Nephron (organoid): ENCODE data around the gene ASTN2.

Experiments used
- H3K27ac Mint-ChIP-seq, 3 experiments: 2 replicates each; pipeline ENCODE4 v1.8.0; 2020; ENCODE audit warnings: mixed read lengths in 3 of 3, mild to moderate bottlenecking in 2 of 3, moderate library complexity in 1 of 3
- H3K27me3 Mint-ChIP-seq: 2 replicates; pipeline ENCODE4 v1.8.0; 2021; ENCODE audit warnings: low read depth, mild to moderate bottlenecking, moderate library complexity, mixed read lengths
- H3K36me3 Mint-ChIP-seq: 2 replicates; pipeline ENCODE4 v1.8.0; 2020; ENCODE audit warnings: low read depth, mixed read lengths
- H3K4me1 Mint-ChIP-seq: 2 replicates; pipeline ENCODE4 v1.8.0; 2020; ENCODE audit warnings: mixed read lengths
- H3K4me3 Mint-ChIP-seq, 3 experiments: 2 replicates each; pipeline ENCODE4 v1.8.0; 2020; ENCODE audit warnings: mild to moderate bottlenecking in 3 of 3, mixed read lengths in 3 of 3, moderate library complexity in 2 of 3
- H3K9me3 Mint-ChIP-seq: 2 replicates; pipeline ENCODE4 v1.8.0; 2020; ENCODE audit warnings: mixed read lengths
- CTCF ChIP-seq, 3 experiments: fragments of 200-600 bp; sonication (generic); IDR thresholded peaks; one replicate each; pipeline ENCODE4 v1.5.0; 2021; ENCODE audit warnings: antibody characterized with exemption in 3 of 3; ENCODE audit not compliant: unreplicated experiment in 3 of 3

Gene ASTN2

GRCh38 chr9:117211280-117211679 lies 203.6 kb downstream of the ASTN2 start:
- TF ChIP-seq CTCF (IDR thresholded peaks at IDR 0.05; ENCODE audit: unreplicated experiment in 3 of 3), result no peak
- Mint-ChIP-seq H3K36me3 (no peaks in the 10 kb centered on the region), H3K4me1 (no peaks in the 10 kb centered on the region), H3K27me3 (no peaks in the 10 kb centered on the region), H3K9me3 (peaks cover 23% of the 10 kb centered on the region), H3K27ac (no peak overlapping the region), H3K4me3 (no peak overlapping the region)

GRCh38 chr9:117205806-117206205 lies 209.1 kb downstream of the ASTN2 start:
- no peak overlapping the region for H3K4me3 Mint-ChIP-seq
- peaks cover 24% of the 10 kb centered on the region for H3K9me3 Mint-ChIP-seq
- no peaks in the 10 kb centered on the region for H3K27me3 Mint-ChIP-seq
- no peak overlapping the region for H3K27ac Mint-ChIP-seq
- TF ChIP-seq CTCF (IDR thresholded peaks at IDR 0.05; ENCODE audit: unreplicated experiment in 3 of 3), result no peak
- no peaks in the 10 kb centered on the region for H3K4me1 Mint-ChIP-seq
- no peaks in the 10 kb centered on the region for H3K36me3 Mint-ChIP-seq

GRCh38 chr9:117204971-117205370 lies 209.9 kb downstream of the ASTN2 start:
- peaks cover 21% of the 10 kb centered on the region for H3K9me3 Mint-ChIP-seq
- H3K27ac Mint-ChIP-seq, result no peak overlapping the region
- no peaks in the 10 kb centered on the region for H3K27me3 Mint-ChIP-seq
- TF ChIP-seq CTCF (IDR thresholded peaks at IDR 0.05; ENCODE audit: unreplicated experiment in 3 of 3), result no peak
- H3K36me3 Mint-ChIP-seq, result no peaks in the 10 kb centered on the region
- no peak overlapping the region for H3K4me3 Mint-ChIP-seq
- no peaks in the 10 kb centered on the region for H3K4me1 Mint-ChIP-seq

DNA sequence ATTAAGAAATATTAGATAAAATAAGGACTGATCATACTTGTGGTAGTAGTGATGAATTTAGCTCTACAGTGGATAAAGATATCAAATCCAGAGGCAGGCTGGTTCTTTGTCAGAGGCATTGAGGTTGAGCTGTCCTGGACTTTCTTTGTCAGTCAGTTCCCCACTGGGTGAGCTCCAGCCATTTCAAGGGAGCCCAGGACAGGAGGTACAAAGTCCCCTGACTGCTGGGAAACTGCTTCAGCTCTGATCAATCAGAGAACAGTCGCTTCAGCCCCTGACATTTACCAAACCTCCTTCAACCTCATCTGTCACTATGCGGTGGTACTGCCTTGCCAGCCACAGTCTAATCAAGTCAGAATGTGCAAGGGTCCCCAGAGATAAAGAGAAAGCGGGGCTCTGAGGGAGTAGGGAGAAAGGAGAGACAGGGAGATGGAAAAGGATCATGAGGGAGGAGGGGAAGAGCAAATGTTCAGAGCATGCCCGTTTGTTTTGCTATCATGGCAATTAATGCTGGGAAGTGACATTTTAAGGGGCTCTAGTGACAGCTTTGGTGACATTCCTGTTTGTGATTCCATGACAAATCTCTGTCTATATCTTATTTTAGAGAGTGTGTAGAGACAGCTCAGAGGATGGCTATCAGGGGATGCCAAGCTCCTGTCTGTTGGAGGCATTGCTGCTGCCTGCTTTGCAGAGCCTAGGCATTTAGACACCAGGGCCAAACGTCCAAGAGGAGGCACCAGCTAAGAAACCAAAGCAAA lies 223.2 kb downstream of the ASTN2 start:
- no peaks in the 10 kb centered on the region for H3K36me3 Mint-ChIP-seq
- peaks cover 12% of the 10 kb centered on the region for H3K9me3 Mint-ChIP-seq
- no peak for TF ChIP-seq CTCF (IDR thresholded peaks at IDR 0.05; ENCODE audit: unreplicated experiment in 3 of 3)
- H3K4me3 Mint-ChIP-seq, result no peak overlapping the region
- H3K4me1 Mint-ChIP-seq, result no peaks in the 10 kb centered on the region
- H3K27ac Mint-ChIP-seq, result no peak overlapping the region
- no peaks in the 10 kb centered on the region for H3K27me3 Mint-ChIP-seq

- no peaks in the 10 kb centered on the region for H3K36me3 Mint-ChIP-seq
- no peaks in the 10 kb centered on the region for H3K4me1 Mint-ChIP-seq
- H3K27me3 Mint-ChIP-seq, result no peaks in the 10 kb centered on the region
- H3K27ac Mint-ChIP-seq, result no peak overlapping the region
- no peak overlapping the region for H3K4me3 Mint-ChIP-seq
- H3K9me3 Mint-ChIP-seq, result peaks cover 5% of the 10 kb centered on the region
- TF ChIP-seq CTCF (IDR thresholded peaks at IDR 0.05; ENCODE audit: unreplicated experiment in 3 of 3), result no peak
Measured at GRCh38 chr9:117189121-117189520, 225.7 kb downstream of the ASTN2 start.

GRCh38 chr9:117188394-117188793 lies 226.5 kb downstream of the ASTN2 start:
- Mint-ChIP-seq H3K36me3 (no peaks in the 10 kb centered on the region), H3K27ac (no peak overlapping the region), H3K9me3 (peaks cover 5% of the 10 kb centered on the region), H3K4me1 (no peaks in the 10 kb centered on the region), H3K27me3 (no peaks in the 10 kb centered on the region), H3K4me3 (no peak overlapping the region)
- no peak for TF ChIP-seq CTCF (IDR thresholded peaks at IDR 0.05; ENCODE audit: unreplicated experiment in 3 of 3)
